Putamen (tissue), 1 donor: Measurements from ENCODE around the gene GSTA1.
"Not testable (repeated sequence)": the region's sequence is repeated elsewhere in the genome, so short reads cannot be mapped to it uniquely, and the experiment has no call there.

Experiments
- DNase-seq: peaks from one replicate; pipeline ENCODE4 v3.0.0-alpha.2; 2016; ENCODE audit warnings: low spot score

The GSTA1 gene

DNA sequence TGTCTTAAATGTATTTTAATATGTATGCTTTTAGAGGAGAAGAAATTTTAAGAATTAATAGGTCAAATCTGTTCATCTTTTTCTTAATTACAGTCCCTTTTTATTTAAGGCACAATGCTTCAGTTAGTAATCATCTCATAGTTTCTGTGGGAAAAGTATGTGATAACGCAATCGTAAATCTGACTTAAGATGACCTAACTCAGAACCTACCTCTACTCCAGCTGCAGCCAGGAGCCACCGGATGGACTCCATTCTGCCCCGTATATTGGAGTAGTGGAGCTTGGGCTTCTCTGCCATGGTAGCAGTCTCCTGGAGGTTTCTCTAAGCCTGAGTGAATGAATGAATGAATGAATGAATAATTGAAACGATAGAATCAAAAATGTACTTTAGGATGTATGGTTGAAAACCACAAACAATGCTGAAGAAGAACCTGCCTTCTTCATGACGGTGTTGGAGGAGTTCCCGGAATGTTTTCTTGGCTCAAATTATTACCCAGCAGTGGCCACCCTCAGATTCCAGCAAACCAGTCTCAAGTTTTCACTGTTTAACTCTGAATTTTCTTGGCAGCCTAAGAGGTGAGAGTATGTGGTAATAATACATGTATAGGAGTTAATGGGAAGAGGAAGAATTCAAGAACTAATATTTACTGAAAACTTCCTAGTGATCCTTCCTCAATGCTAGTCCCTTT lies 45.8 kb downstream of the GSTA1 start:
- not testable (repeated sequence) for DNase-seq

DNA sequence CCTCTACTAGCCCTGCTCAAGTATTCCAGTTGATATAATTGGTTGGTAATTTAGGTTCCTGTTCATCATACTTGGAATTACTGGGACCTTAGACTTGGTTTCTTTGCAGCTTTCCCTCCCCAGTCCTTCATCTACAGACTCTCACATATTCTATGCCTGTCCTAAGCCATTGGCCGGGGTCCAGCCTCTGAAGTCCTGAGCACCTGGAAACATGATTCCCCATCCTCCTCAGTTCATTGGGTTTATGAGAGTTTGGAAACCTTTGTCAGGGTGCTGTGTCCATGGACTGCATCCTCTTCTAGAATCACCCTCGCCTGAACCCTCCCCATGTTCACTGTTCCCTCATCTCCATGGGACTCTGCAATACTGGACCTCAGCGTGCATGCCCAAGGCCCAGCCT lies 49.2 kb downstream of the GSTA1 start:
- DNase-seq = no peak

DNA sequence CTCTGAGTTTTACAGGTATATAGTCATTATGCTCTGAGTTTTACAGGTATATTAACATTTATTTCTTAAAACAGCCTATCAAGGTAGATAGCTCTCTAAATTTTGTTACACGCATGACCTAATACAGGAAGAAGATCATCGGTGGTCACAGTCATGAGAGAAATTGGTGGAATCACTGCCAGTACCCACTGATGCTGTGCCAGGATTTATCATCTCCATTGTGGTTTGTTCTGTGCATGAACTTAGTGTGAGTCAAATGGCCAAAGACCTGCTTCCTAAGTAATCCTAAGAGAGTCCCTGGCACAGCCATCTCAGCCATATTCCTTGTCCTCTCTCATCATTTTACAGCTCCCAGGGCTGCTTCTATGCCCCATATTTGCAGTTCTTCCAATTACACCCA lies 50.5 kb downstream of the GSTA1 start:
- not testable (repeated sequence) for DNase-seq

DNA sequence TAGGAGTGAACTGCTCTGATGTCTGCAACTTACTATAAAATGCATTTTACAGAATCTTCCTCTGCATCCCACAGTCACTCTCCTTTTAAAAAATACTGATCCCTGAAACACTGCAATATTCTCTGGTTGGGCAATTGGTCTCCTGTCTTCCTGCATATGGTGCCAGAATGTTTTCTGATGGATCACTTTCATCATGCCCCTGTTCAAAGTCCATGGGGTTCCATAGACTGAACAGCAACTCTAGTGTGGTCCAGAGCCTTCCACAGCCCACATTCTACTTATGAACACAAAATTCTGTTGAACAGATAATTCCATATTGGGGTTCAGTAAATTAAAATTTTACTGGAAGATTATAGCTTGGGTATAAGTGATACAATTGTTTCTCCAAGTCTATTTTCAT lies 51.3 kb downstream of the GSTA1 start:
- no peak for DNase-seq

DNA sequence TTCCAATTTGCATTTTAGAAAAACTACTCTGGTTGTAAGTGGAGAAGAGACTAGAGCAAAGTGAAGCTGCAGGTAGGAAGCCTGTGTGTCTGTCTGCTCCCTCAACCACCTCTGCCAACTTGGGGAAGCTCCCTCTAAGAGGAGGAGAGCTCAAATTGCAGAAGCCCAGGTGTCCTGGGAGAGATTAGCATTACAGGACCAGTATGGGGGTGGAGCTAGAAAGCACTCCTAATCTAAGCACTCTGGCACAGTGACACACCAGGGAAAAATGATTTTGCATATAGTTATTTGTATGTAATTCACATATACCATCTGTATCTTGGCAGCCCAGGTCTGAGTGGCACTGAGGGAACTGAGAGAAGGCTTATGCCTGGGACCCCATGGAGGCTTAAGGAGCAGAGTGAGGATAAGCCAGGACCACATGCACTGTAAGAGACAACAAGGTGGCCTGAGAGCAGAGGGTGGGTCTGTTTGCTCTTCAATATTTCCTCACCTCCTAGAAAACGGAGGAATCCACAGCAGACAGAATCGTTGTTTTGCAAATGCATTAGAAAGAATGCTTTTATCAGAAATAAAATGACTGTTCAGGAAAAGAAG lies 54.0 kb downstream of the GSTA1 start:
- no peak for DNase-seq

DNA sequence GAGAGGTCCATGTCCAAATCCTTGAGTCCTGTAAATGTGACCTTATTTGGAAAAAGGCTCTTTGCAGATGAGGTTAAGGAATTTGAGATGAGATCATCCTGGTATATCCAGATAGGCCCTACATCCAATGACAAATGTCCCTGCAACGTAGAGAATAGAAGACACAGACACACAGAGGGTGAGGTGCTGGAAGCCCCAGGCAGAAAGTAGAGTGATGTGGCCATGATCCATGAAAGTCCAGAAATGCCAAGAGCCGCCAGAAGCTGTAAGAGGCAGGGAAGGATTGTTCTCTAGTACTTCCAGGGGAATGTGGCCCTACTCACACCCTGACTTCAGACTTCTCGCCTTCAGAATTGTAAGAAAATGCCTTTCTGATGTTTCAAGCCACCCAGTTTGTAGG lies 56.3 kb downstream of the GSTA1 start:
- not testable (repeated sequence) for DNase-seq

DNA sequence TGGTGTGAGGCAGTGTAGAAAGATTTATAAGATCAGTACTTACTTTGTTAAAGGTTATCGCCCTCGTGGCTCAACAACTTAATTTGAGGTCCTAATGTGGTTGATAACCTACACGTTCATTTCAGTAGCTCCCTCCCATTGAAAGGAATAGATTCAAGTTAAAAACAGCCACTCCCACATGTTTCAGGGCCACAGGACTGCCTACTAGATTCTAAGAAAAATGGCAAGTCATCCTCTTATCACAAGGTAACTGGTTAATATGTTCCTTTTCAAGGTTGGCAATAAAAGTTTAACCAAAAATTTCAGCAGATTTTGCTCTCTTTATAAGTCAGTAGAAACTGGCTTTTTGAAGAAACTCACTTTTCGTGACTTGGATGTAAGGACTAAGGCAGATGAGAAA lies 57.4 kb downstream of the GSTA1 start:
- DNase-seq = no peak

DNA sequence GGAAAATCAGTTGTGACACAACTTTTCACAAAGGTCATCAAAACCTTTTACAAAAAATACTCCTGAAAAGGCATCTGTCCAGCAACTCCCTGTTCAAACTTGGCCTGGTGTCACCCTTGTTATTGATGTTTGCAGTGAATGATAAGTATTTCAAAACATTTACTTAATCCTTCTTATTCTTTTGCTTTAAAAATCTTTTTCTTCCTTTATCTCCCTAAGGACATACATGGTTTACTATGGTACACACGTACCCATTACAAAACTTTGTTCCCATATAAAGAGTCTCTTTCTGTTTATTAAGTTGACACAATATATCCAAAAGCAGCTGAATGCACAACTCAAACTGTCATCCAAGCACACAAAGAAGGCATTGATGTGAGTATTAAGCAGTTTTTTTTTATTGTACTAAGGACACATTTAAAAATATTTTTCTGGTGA lies 57.8 kb downstream of the GSTA1 start:
- no peak for DNase-seq

DNA sequence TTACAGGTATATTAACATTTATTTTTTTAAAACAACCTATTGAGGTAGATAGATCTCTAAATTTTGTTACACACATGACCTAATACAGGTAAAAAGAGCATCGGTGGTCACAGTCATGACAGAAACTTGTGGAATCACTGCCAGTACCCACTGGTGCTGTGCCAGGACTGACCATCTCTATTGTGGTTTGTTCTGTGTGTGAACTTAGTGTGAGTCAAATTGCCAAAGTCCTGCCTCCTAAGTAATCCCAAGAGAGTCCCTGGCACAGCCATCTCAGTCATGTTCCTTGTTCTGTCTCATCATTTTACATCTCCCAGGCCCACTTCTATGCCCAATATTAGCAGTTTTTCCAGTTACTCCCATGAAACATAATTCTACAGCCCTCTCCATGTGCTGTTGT lies 61.7 kb downstream of the GSTA1 start:
- no peak for DNase-seq
